Neural crest cell (in vitro differentiated cells): ENCODE data around the gene KCND1. TPM values are rescaled to one million over a fixed set of nuclear protein-coding genes. Genes with fewer than 3 reads are reported as not detected.

Source experiments
- DNase-seq: peaks from one replicate; pipeline ENCODE4 v3.0.0; 2021; ENCODE audit warnings: low read depth, mixed read lengths, low spot score
- H3K27ac Mint-ChIP-seq: one replicate; pipeline ENCODE4 v1.8.0; 2021; ENCODE audit warnings: mild to moderate bottlenecking, mixed read lengths; ENCODE audit not compliant: unreplicated experiment
- H3K27me3 Mint-ChIP-seq: 2 replicates; pipeline ENCODE4 v1.8.0; 2021; ENCODE audit warnings: low read depth, mild to moderate bottlenecking, mixed read lengths
- H3K36me3 Mint-ChIP-seq: 2 replicates; pipeline ENCODE4 v1.8.0; 2021; ENCODE audit warnings: low read depth, mild to moderate bottlenecking, mixed read lengths
- H3K4me1 Mint-ChIP-seq: 2 replicates; pipeline ENCODE4 v1.8.0; 2021; ENCODE audit warnings: mixed read lengths
- H3K4me3 Mint-ChIP-seq: one replicate; pipeline ENCODE4 v1.8.0; 2021; ENCODE audit warnings: mild to moderate bottlenecking, mixed read lengths
- H3K9me3 Mint-ChIP-seq: 2 replicates; pipeline ENCODE4 v1.8.0; 2021; ENCODE audit warnings: mixed read lengths
- CTCF ChIP-seq: fragments of 200-600 bp; sonication (generic); conservative IDR thresholded peaks from 2 replicates; pipeline ENCODE4 v1.5.0; 2021; ENCODE audit warnings: antibody characterized with exemption, mild to moderate bottlenecking
- total RNA-seq: library from RNA; stranded (reverse); gene quantifications from 2 replicates; pipeline ENCODE4 v1.2.1, GENCODE V29; 2021

Gene KCND1
- total RNA-seq, 1 donor from 2014 or later: 1.2 TPM

- peak overlapping the region; percentile 99 for H3K27ac Mint-ChIP-seq
- peak overlapping the region; percentile 99 for H3K4me3 Mint-ChIP-seq
- peaks cover 23% of the 10 kb centered on the region for H3K4me1 Mint-ChIP-seq
- peaks cover 5% of the 10 kb centered on the region for H3K9me3 Mint-ChIP-seq
- peaks cover 12% of the 10 kb centered on the region for H3K36me3 Mint-ChIP-seq
- no peaks in the 10 kb centered on the region for H3K27me3 Mint-ChIP-seq
- DNase-seq: peak; percentile 5
- TF ChIP-seq CTCF: no peak
Observed at GRCh38 chrX:49001521-49002090, 30.0 kb upstream of the KCND1 start.

GRCh38 chrX:49000636-49001035 is 29.0 kb upstream of the KCND1 start:
- peaks cover 23% of the 10 kb centered on the region for H3K4me1 Mint-ChIP-seq
- DNase-seq: no peak
- H3K27ac Mint-ChIP-seq: no peak overlapping the region
- H3K27me3 Mint-ChIP-seq: no peaks in the 10 kb centered on the region
- H3K36me3 Mint-ChIP-seq: peaks cover 12% of the 10 kb centered on the region
- H3K9me3 Mint-ChIP-seq: peaks cover 5% of the 10 kb centered on the region
- H3K4me3 Mint-ChIP-seq: peak overlapping the region; percentile 99
- TF ChIP-seq CTCF: no peak

- peaks cover 5% of the 10 kb centered on the region for H3K9me3 Mint-ChIP-seq
- H3K4me3 Mint-ChIP-seq: peak overlapping the region; percentile 51
- H3K4me1 Mint-ChIP-seq: peaks cover 23% of the 10 kb centered on the region
- H3K27ac Mint-ChIP-seq: no peak overlapping the region
- H3K27me3 Mint-ChIP-seq: no peaks in the 10 kb centered on the region
- DNase-seq: no peak
- peaks cover 14% of the 10 kb centered on the region for H3K36me3 Mint-ChIP-seq
- no peak for TF ChIP-seq CTCF
Observed at GRCh38 chrX:48999030-48999429, 27.4 kb upstream of the KCND1 start.

GRCh38 chrX:48998391-48998790 is 26.7 kb upstream of the KCND1 start:
- Mint-ChIP-seq H3K27ac (no peak overlapping the region), H3K36me3 (peaks cover 14% of the 10 kb centered on the region), H3K4me1 (peaks cover 23% of the 10 kb centered on the region), H3K27me3 (no peaks in the 10 kb centered on the region), H3K4me3 (peak overlapping the region; percentile 51), H3K9me3 (peaks cover 3% of the 10 kb centered on the region)
- no peak for DNase-seq
- no peak for TF ChIP-seq CTCF

GRCh38 chrX:48997865-48998264 is 26.2 kb upstream of the KCND1 start:
- H3K4me3 Mint-ChIP-seq: peak overlapping the region; percentile 20
- H3K9me3 Mint-ChIP-seq: peaks cover 3% of the 10 kb centered on the region
- no peak for DNase-seq
- H3K36me3 Mint-ChIP-seq: peaks cover 14% of the 10 kb centered on the region
- peak overlapping the region; percentile 5 for H3K27ac Mint-ChIP-seq
- H3K4me1 Mint-ChIP-seq: peaks cover 23% of the 10 kb centered on the region
- no peak for TF ChIP-seq CTCF
- H3K27me3 Mint-ChIP-seq: no peaks in the 10 kb centered on the region
